COR-L47 (cell line): ENCODE data around the gene DPP3.

ENCODE experiments used
- DNase-seq: peaks from one replicate; lab custom pipeline; 2025; lab: John Stamatoyannopoulos, UW

Gene DPP3

GRCh38 chr11:66484806-66485380 is 4.7 kb downstream of the DPP3 start:
- DNase-seq, result no peak

DNA sequence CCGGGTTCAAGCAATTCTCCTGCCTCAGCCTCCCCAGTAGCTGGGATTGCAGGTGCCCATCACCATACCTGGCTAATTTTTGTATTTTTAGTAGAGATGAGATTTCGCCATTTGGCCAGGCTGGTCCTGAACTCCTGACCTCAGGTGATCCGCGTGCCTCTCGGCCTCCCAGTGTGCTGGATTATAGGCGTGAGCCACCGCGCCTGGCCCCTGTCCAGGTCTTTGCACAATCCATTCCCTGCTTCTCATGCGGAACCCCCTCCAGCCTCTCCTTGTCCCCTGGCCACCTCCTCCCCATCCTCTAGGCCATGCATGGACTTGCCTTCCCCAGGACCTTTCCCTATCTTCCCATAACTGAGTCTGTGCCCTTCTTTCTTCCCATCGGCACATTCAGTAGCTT is 8.7 kb downstream of the DPP3 start:
- no peak for DNase-seq

DNA sequence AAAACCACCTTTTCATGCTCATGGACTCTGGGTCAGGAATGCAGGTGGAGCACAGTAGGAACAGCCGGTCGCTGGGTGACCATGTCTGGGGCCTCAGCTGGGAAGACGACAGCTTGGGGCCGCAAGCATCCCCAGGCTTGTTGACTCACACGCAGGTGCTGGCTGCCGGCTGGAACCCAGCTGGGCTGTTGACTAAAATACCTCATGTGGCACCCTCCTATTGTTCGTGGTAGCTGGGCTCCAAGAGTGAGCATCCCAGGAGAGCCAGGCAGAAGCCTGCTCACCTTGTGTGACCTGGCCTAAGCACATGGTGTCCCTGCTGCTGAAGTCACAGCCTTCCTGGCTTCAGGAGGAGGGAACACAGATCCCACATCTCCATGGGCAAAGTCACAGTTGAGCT is 9.4 kb downstream of the DPP3 start:
- peak; percentile 94 for DNase-seq

- no peak for DNase-seq
These were observed 11.2 kb downstream of the DPP3 start for GRCh38 chr11:66491315-66491935.

DNA sequence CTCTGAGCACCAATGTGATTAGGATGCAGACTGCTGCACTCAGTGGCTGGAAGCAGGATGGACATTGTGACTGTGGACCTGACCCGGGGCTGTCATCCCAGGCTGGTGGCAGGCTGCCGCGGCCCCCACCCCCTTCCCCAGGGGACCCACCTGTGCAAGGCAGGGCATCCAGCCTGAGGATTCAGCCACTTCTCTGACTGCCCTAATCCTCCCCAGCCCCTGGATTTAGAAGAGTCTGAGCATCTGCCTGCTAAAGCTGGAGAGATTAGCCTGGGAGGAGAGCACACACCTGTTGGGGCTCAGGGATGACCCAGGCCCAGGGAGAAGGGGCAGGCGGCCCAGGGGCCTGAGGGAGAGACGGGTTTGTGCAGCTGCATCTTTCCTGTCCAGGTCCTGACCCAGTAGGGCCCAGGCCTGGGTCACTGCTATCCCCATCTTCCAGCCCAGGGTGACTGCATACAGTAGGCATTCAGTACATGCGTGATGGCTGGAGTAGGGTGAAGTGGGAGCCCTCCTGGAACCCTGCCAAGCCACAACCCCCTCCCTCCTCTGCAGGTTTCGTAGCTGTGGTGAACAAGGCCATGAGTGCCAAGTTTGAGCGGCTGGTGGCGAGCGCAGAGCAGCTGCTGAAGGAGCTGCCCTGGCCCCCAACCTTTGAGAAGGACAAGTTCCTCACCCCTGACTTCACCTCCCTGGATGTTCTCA is 12.1 kb downstream of the DPP3 start:
- no peak for DNase-seq

DNA sequence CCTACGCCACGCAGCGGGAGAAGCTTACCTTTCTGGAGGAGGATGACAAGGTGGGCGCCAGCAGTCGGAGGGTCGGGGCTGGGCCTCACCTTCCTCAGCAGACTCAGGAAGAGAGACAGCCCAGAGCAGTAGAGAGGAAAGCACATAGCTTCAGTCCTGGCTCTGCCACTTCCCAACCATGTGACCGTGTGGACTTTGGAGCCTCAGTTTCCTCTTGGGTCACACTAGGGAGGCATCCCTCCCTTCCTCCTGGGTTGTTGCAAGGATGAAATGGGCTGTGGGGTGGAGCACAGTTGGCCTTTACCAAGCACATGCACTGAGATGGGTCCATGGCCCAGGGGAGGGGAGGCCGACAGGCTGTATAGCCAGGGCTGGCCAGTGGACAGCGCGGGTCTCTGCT is 12.9 kb downstream of the DPP3 start:
- no peak for DNase-seq

DNA sequence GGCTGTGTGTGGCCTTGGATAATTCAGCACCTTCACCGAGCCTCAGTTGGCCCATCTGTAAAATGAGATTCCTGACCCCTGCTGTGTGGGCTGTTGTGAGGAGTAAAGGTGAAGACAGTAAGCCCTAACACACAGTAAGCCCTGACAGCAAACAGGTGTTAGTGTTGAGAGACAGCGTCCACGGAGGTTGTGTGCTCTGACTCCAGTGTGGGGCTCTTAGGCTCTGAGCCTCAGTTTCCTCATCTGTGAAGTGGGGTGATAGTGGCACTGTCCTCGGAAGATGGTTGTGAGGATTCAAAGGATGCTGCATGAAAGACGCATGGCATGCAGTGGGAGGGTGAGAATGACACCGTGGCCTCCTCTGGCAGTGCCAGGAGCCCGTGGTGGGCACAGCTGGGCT is 14.2 kb downstream of the DPP3 start:
- DNase-seq, result no peak

- DNase-seq, result no peak
These were observed 14.7 kb downstream of the DPP3 start for GRCh38 chr11:66494935-66495334.

DNA sequence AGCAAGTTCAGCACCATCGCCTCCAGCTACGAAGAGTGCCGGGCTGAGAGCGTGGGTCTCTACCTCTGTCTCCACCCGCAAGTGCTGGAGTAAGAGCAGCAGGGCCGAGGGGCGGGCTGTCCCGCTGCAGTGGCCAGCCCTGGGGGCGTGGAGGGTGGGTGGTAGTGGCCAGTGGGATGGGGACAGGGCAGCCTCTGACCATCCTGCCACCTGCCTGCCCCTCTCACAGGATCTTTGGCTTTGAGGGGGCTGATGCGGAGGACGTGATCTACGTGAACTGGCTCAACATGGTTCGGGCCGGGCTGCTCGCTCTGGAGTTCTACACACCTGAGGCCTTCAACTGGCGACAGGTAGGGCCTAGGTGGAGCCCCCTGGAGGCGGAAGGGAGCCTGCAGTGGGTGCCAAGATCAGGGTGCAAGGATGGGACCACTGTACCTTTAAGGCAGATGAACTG is 15.2 kb downstream of the DPP3 start:
- DNase-seq, result no peak

DNA sequence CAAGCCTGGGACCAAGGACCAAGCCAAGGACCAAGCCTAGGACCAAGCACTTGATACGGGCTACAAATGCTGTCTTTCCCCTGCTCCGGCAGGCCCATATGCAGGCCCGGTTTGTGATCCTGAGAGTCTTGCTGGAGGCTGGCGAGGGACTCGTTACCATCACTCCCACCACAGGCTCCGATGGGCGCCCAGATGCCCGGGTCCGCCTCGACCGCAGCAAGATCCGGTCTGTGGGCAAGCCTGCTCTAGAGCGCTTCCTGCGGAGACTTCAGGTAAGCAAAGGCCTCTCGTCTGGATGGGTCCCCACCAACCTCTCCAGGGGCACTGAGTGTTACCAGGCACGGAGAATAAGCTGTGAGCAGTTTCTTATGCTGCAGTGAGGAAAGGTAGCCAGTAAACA is 17.0 kb downstream of the DPP3 start:
- no peak for DNase-seq

GRCh38 chr11:66498506-66498905 is 18.3 kb downstream of the DPP3 start:
- DNase-seq, result no peak

GRCh38 chr11:66505276-66505816 is 25.1 kb downstream of the DPP3 start:
- DNase-seq, result no peak

- DNase-seq, result no peak
These were observed 28.9 kb downstream of the DPP3 start for GRCh38 chr11:66509131-66509561.

- peak; percentile 75 for DNase-seq
These were observed 30.2 kb downstream of the DPP3 start, which contains the start of gene BBS1 for GRCh38 chr11:66510271-66510989. TSS of gene BBS1 (plus strand) at chr11:66510635. CDS start at chr11:66510660, 25 bp downstream.

GRCh38 chr11:66510990-66511339 is 30.7 kb downstream of the DPP3 start:
- DNase-seq, result no peak

DNA sequence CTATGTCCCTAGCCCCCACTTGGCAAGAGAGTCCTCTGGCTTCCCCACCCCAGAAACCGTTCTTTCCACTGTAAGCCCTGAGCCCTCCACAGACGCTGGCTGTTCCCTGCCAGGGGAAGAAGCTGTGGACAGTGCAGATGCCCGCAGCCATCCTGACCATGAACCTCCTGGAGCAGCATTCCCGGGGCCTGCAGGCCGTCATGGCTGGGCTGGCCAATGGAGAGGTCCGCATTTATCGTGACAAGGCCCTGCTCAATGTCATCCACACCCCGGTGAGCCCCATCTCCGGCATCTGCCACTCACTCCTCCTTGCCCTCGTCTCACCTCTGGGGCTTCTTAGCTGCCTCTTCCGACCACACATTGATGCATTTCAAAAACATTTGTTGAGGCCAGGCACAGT is 43.4 kb downstream of the DPP3 start:
- DNase-seq, result no peak

DNA sequence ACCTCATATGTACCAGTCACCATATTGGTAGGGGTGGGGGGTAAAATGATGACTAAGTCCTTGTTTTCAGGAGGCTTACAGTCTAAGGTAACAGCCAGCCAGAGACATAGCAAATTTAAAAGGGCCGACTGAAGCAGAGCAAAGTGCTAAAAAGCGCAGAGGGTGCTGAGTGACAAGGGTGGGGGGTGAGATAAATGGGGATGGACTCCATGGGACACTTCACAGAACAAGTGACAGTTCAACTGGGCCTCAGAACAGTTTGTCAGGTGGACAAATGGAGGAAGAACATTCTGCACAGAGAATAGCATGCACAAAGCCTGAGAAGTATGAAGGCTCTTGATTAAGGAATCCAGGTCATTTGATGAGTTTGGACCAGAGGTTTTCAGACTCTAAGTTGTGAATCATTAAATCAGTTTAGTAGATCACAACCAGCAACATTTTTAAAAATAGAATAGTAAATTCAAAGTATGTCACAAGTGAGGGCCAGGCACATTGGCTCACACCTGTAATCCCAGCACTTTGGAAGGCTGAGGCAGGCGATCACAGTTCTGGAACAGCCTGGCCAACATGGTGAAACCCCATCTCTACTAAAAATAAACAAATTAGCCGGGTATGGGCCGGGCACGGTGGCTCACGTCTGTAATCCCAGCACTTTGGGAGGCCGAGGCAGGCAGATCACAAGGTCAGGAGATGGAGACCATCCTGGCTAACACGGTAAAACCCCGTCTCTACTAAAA is 44.2 kb downstream of the DPP3 start:
- no peak for DNase-seq

DNA sequence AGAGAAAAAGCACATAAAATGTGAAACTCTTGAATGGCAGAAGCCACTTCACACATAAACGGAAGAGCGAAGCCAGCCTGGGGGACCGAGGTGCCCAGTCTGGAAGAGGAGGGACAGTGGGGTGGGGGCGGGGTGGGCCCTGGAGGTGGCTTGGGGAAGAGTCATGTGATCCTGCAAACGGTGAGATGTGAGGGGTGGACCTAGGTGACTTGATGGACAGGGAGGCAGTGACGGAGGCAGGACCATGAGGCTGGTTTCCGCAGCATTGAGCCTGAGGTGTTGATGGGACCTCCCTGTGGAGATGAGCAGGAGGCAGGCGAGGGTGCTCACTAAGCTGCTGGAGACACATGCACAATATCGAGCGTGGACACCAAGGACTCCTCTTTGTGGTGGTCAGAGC is 48.8 kb downstream of the DPP3 start:
- no peak for DNase-seq

DNA sequence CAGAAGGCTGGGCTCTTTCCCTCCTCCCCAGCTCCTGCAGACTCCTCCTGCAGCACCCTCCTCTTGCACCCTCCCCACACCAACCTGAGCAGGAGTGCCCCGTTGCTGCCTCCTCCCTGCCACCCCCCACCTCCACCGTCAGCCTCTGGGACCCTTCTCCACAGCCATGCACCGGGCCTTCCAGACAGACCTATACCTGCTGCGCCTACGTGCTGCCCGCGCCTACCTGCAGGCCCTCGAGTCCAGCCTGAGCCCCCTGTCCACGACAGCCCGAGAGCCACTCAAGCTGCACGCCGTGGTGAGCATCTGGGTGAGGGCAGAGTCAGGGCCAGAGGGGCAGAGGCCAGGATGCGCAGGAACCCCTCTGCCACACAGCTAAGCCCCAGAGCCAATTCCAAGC is 49.4 kb downstream of the DPP3 start:
- DNase-seq, result no peak

- DNase-seq, result no peak
These were observed 50.9 kb downstream of the DPP3 start for GRCh38 chr11:66530927-66531709.

GRCh38 chr11:66531841-66532240 is 51.6 kb downstream of the DPP3 start:
- DNase-seq, result no peak
